ENCODE measurements around the gene RRAGC. TPM values are rescaled to one million over a fixed set of nuclear protein-coding genes. Genes with fewer than 3 reads are reported as not detected.

RRAGC gene
- total RNA-seq, 1 experiment from 2014 or later = 25.9 TPM

DNA sequence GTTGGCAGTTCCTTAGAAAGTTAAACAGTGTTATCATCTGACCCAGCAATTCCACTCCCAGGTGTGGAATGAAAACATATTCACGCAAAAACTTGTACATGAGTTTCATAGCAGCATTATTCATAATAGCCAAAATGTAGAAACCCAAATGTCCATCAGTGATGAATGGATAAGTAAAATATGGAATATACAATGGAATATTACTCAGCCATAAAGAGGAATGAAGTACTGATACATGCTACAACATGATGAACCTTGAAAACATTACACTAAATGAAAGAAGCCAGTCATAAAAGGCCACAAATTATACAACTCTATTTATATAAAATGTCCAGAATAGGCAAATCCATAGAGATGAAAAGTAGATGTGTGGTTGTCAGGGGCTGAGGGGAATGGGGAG lies 53.5 kb downstream of the RRAGC start:
- BruUV-seq (replicated peaks) = no TSS peak
- no peaks in the 10 kb centered on the region for H3K36me3 Mint-ChIP-seq (ENCODE audit: insufficient read depth, unreplicated experiment)
- no peaks in the 10 kb centered on the region for H3K9me3 Mint-ChIP-seq (ENCODE audit: low read depth, unreplicated experiment)
- TF ChIP-seq CTCF (IDR thresholded peaks at IDR 0.05; ENCODE audit: unreplicated experiment) = no peak
- no peak overlapping the region for H3K4me3 Mint-ChIP-seq (ENCODE audit: low read depth, unreplicated experiment)
- no peaks in the 10 kb centered on the region for H3K4me1 Mint-ChIP-seq (ENCODE audit: low read depth, unreplicated experiment)
- no peak for DNase-seq
- peaks cover 99% of the 10 kb centered on the region for H3K27me3 Mint-ChIP-seq (ENCODE audit: unreplicated experiment)
- H3K27ac Mint-ChIP-seq (ENCODE audit: unreplicated experiment) = no peak overlapping the region
- CTCF ChIA-PET = no interaction called here
- intact Hi-C loops (cut with micrococcal nuclease; ENCODE audit: unreplicated experiment) = no loop called here

DNA sequence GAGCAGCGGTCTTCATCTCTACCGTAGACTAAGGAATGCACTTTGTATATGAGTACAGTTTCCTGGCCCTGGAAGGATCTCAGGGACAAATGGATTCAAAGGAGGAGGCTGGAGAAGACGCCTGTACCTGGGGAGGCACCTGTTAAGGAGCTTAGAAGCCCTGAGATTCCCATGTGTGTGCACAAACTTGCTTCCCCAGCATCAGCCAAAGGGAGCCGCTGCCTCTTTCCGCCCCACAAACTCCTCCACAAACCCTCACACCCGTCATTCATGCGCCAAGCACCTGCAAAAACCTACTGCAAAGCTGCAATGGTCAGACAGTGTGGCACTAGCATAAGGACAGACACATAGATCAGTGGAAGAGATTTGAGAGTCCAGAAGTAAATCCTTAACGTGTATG lies 54.5 kb downstream of the RRAGC start:
- no peak for TF ChIP-seq CTCF (IDR thresholded peaks at IDR 0.05; ENCODE audit: unreplicated experiment)
- Mint-ChIP-seq H3K27ac (ENCODE audit: unreplicated experiment) (no peak overlapping the region), H3K4me1 (ENCODE audit: low read depth, unreplicated experiment) (no peaks in the 10 kb centered on the region), H3K27me3 (ENCODE audit: unreplicated experiment) (peaks cover 95% of the 10 kb centered on the region), H3K36me3 (ENCODE audit: insufficient read depth, unreplicated experiment) (no peaks in the 10 kb centered on the region), H3K4me3 (ENCODE audit: low read depth, unreplicated experiment) (no peak overlapping the region), H3K9me3 (ENCODE audit: low read depth, unreplicated experiment) (no peaks in the 10 kb centered on the region)
- intact Hi-C loops (cut with micrococcal nuclease; ENCODE audit: unreplicated experiment) = no loop called here
- CTCF ChIA-PET = no interaction called here
- BruUV-seq (replicated peaks) = no TSS peak
- no peak for DNase-seq

DNA sequence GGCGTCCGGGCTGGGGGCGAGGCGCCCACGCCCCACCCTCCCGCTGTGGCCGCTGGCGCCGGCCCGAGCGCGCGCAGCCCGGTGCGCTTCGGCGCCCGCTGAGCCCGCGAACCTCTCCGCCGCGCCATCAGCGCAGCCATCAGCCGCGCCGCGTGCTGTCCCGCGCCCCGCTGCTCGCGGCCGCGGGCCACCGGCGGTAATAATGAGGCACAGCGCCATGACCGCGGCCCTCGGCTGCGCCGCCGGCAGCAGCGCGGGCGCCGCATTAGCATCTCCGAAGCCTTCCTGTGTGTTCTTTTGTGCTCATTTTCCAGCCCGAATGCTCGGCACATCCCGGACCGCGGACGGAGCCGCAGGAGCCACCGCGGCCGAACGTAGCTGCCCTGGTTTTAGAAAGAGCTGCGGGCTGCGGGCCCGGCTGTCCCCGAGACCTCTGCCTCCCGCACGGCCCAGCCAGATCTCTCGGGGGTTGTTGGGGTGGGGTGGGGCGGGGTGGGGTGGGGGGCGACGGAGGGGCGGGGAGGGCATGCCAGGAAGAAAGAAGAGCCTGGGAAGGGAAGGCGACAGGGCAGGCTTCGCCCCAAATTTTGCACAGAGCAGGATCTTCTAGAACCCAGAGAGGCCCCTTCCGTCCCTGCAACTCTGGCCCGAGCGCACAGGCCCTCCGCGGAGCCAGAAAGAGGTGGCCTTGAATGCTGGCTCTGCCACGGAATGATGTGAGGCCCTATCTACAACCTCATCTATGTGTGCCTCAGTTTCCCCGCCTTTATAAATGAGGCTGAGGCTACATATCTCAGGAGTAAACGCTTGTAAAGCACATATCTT lies 55.3 kb downstream of the RRAGC start:
- no peak for TF ChIP-seq CTCF (IDR thresholded peaks at IDR 0.05; ENCODE audit: unreplicated experiment)
- no peak for DNase-seq
- Mint-ChIP-seq H3K4me1 (ENCODE audit: low read depth, unreplicated experiment) (no peaks in the 10 kb centered on the region), H3K27me3 (ENCODE audit: unreplicated experiment) (peaks cover 94% of the 10 kb centered on the region), H3K27ac (ENCODE audit: unreplicated experiment) (no peak overlapping the region), H3K9me3 (ENCODE audit: low read depth, unreplicated experiment) (no peaks in the 10 kb centered on the region), H3K36me3 (ENCODE audit: insufficient read depth, unreplicated experiment) (no peaks in the 10 kb centered on the region), H3K4me3 (ENCODE audit: low read depth, unreplicated experiment) (peak overlapping the region; percentile 45)
- no TSS peak for BruUV-seq (replicated peaks)
- CTCF ChIA-PET = no interaction called here
- intact Hi-C loops (cut with micrococcal nuclease; ENCODE audit: unreplicated experiment) = no loop called here

- CTCF ChIA-PET = no interaction called here
- H3K9me3 Mint-ChIP-seq (ENCODE audit: low read depth, unreplicated experiment) = no peaks in the 10 kb centered on the region
- TF ChIP-seq CTCF (IDR thresholded peaks at IDR 0.05; ENCODE audit: unreplicated experiment) = no peak
- BruUV-seq (replicated peaks) = no TSS peak
- peaks cover 94% of the 10 kb centered on the region for H3K27me3 Mint-ChIP-seq (ENCODE audit: unreplicated experiment)
- H3K4me3 Mint-ChIP-seq (ENCODE audit: low read depth, unreplicated experiment) = peak overlapping the region; percentile 45
- no peaks in the 10 kb centered on the region for H3K36me3 Mint-ChIP-seq (ENCODE audit: insufficient read depth, unreplicated experiment)
- H3K4me1 Mint-ChIP-seq (ENCODE audit: low read depth, unreplicated experiment) = no peaks in the 10 kb centered on the region
- intact Hi-C loops (cut with micrococcal nuclease; ENCODE audit: unreplicated experiment) = no loop called here
- no peak for DNase-seq
- H3K27ac Mint-ChIP-seq (ENCODE audit: unreplicated experiment) = no peak overlapping the region
Measured at GRCh38 chr1:38803647-38804046, 55.9 kb downstream of the RRAGC start.

Data from Calu3 (cell line).